Limb (tissue), 2 donors: ENCODE results near the gene ZC3H13.

Experiments
- DNase-seq, 2 donors: peaks; one replicate each; pipeline ENCODE4 v3.0.0-alpha.2; 2016; ENCODE audit errors: extremely low spot score in 2 of 2

ZC3H13 gene

GRCh38 chr13:46059405-46059804 lies 6.9 kb upstream of the ZC3H13 start:
- DNase-seq, result no peak

- DNase-seq, result no peak
Observed at GRCh38 chr13:46058268-46058667, 5.7 kb upstream of the ZC3H13 start.

GRCh38 chr13:46057256-46058015 lies 4.9 kb upstream of the ZC3H13 start:
- no peak for DNase-seq

- DNase-seq, result no peak
Observed at GRCh38 chr13:46053162-46054012, 841 bp upstream of the ZC3H13 start.

GRCh38 chr13:46051968-46052318 lies 603 bp downstream of the ZC3H13 start:
- no peak for DNase-seq

- no peak for DNase-seq
Observed at GRCh38 chr13:46050771-46051170, 1.8 kb downstream of the ZC3H13 start.

- no peak for DNase-seq
Observed at GRCh38 chr13:46045424-46045823, 7.1 kb downstream of the ZC3H13 start.

- DNase-seq, result no peak
Observed at GRCh38 chr13:46043647-46044046, 8.9 kb downstream of the ZC3H13 start.

- DNase-seq, result no peak
Observed at GRCh38 chr13:46041419-46041839, 11.1 kb downstream of the ZC3H13 start.

- no peak for DNase-seq
Observed at GRCh38 chr13:46040763-46041162, 11.8 kb downstream of the ZC3H13 start.

GRCh38 chr13:46039411-46040182 lies 12.9 kb downstream of the ZC3H13 start:
- DNase-seq, result no peak

GRCh38 chr13:46038296-46038695 lies 14.2 kb downstream of the ZC3H13 start:
- no peak for DNase-seq

- DNase-seq, result no peak
Observed at GRCh38 chr13:46035066-46035465, 17.5 kb downstream of the ZC3H13 start.

- DNase-seq, result no peak
Observed at GRCh38 chr13:46032341-46032740, 20.2 kb downstream of the ZC3H13 start.

GRCh38 chr13:46031581-46032263 lies 20.8 kb downstream of the ZC3H13 start:
- no peak for DNase-seq

GRCh38 chr13:46025157-46025556 lies 27.4 kb downstream of the ZC3H13 start:
- no peak for DNase-seq

GRCh38 chr13:46022481-46022880 lies 30.1 kb downstream of the ZC3H13 start:
- DNase-seq, result no peak

GRCh38 chr13:46016216-46016615 lies 36.3 kb downstream of the ZC3H13 start:
- DNase-seq, result no peak

- DNase-seq, result no peak
Observed at GRCh38 chr13:46015366-46015765, 37.2 kb downstream of the ZC3H13 start.

GRCh38 chr13:46012404-46012803 lies 40.1 kb downstream of the ZC3H13 start:
- no peak for DNase-seq

- DNase-seq, result peak in 1 of 2 donors; percentile 6
Observed at GRCh38 chr13:46010148-46010547, 42.4 kb downstream of the ZC3H13 start.
